ENCODE results near the gene TXNDC9.
"Not testable (repeated sequence)": the region's sequence is repeated elsewhere in the genome, so short reads cannot be mapped to it uniquely, and the experiment has no call there.

TXNDC9 gene

DNA sequence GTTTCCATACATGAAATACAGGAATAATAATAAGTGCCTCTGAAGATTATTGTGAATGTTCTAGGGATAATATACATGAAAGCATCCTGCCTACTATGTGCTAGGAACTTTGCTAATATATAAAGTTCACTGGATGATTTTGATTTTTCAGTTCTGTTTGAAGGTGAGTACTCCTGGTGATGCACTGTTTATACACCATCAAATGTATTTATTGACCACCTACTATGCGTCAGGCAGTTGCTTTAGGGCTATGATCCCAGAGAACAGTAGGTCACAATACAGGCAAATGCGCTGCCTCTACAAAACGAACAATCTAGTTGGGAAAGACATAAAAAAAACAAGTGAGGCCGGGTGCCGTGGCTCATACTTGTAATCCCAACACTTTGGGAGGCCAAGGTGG is 10.7 kb downstream of the TXNDC9 start:
- DNase-seq (ENCODE audit: low spot score), result no peak

DNA sequence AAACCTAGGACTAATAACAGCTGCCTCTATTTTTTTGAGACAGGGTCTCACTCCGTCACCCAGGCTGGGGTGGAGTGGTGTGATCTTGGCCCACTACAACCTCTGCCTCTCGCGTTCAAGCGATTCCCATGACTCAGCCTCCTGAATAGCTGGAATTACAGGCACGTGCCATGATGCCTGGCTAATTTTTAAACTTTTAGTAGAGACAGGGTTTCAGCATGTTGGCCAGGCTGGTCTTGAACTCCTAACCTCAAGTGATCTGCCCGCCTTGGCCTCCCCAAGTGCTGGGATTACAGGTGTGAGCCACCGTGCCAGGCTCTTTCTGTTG is 18.3 kb downstream of the TXNDC9 start:
- DNase-seq (ENCODE audit: low spot score), result not testable (repeated sequence)

GRCh38 chr2:99317161-99317872 is 18.8 kb downstream of the TXNDC9 start:
- DNase-seq (ENCODE audit: low spot score), result no peak

- DNase-seq (ENCODE audit: low spot score), result not testable (repeated sequence)
These were observed 35.0 kb downstream of the TXNDC9 start, which contains the start of gene LYG1 for GRCh38 chr2:99301097-99301496. LYG1 (minus strand) TSS chr2:99301197; CDS start chr2:99295670, 5,527 bp downstream.

DNA sequence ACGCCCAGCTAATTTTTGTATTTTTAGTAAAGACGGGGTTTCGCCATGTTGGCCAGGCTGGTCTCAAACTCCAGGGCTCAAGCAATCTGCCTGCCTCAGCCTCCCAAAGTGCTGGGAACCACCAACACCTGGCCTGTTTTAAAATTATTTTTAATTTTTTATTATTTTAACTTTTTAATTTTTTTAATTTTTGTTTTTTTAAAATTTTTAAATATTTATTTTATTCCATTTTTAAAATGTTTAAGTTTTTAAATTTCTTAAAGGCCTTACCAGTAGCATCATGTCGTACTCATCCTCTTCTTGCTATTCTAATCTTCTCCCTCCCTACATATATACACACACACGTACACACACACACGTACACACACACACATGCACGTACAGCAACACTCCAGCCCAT is 36.6 kb downstream of the TXNDC9 start:
- DNase-seq (ENCODE audit: low spot score), result no peak

- DNase-seq (ENCODE audit: low spot score), result no peak
These were observed 38.1 kb downstream of the TXNDC9 start for GRCh38 chr2:99297994-99298393.

- DNase-seq (ENCODE audit: low spot score), result no peak
These were observed 50.6 kb downstream of the TXNDC9 start for GRCh38 chr2:99285526-99285925.

GRCh38 chr2:99279969-99280695 is 56.0 kb downstream of the TXNDC9 start:
- DNase-seq (ENCODE audit: low spot score), result no peak

GRCh38 chr2:99278793-99279291 is 57.3 kb downstream of the TXNDC9 start:
- no peak for DNase-seq (ENCODE audit: low spot score)

DNA sequence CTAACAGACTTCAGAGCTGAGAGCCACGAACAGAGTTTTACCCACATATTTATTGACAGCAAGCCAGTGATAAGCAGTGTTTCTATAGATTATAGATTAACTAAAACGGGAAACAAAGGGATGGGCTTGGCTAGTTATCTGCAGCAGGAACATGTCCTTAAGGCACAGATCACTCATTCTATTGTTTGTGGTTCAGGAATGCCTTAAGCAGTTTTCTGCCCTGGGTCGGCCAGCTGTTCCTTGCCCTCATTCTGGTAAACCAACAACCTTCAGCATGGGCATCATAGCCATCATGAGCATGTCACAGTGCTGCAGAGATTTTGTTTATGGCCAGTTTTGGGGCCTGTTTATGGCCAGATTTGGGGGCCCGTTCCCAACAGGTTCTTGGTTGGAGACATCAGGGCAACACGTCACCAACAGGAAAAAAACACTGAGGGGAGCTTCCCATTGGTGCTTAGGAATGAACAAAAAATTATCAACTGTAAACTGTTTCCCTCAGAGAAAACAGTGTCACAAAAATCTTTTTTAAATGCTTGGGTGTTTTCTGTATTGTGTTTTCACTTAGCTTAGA is 57.9 kb downstream of the TXNDC9 start:
- DNase-seq (ENCODE audit: low spot score), result not testable (repeated sequence)

DNA sequence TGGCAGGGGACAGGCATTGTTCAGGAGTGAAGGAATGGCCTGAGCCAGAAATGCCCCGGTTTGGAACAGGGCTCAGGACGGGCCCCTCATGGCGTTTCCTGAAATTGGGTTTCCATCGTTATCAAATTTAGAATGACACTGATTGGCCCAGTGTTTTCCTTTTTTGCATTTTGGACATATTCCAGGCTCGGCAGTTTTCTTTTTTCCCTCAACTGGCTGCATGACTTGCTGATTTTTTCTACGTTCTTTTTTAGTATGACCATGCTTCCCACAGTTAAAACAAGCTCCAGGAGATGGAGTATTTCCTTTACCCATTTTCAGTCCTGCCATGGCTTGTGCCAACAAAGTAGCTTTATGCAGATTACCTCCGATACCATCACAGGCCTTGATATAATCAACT is 60.3 kb downstream of the TXNDC9 start:
- no peak for DNase-seq (ENCODE audit: low spot score)
